ENCODE results near the gene OR1F1.

DNA sequence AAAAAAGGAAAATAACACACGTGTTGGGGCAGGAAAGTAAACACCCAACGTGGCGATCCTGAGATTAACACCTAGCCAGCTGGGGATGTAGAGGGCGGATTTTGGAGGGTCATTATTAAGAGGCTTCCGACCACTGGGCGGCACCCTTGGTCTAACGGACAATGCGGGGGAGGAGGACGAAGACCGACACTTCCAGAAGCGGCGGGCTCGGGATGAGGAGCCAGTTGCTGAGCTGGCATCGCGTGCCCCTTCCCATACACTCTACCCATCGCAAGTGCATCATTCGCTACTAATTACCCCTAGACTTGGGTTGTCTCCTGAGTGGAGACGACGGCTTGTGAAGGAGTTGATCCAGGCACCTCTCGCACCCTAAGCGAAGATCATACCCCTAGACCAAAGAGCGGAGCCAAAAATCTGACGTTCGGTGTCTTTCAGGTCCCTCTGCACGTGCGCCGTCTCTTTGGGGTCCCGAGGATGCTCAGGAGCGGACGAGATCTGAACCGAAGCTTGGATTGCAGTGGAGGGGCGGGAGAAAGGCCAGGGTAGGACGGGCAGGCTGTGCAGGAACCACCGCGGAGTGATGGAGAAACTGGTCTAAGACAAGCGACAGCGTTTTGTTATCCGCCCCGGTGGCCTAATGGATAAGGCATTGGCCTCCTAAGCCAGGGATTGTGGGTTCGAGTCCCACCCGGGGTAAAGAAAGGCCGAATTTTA is 35.6 kb upstream of the OR1F1 start:
- TF ChIP-seq, protein P1, sequence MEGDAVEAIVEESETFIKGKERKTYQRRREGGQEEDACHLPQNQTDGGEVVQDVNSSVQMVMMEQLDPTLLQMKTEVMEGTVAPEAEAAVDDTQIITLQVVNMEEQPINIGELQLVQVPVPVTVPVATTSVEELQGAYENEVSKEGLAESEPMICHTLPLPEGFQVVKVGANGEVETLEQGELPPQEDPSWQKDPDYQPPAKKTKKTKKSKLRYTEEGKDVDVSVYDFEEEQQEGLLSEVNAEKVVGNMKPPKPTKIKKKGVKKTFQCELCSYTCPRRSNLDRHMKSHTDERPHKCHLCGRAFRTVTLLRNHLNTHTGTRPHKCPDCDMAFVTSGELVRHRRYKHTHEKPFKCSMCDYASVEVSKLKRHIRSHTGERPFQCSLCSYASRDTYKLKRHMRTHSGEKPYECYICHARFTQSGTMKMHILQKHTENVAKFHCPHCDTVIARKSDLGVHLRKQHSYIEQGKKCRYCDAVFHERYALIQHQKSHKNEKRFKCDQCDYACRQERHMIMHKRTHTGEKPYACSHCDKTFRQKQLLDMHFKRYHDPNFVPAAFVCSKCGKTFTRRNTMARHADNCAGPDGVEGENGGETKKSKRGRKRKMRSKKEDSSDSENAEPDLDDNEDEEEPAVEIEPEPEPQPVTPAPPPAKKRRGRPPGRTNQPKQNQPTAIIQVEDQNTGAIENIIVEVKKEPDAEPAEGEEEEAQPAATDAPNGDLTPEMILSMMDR (IDR thresholded peaks at IDR 0.05) = peak; percentile 36 to 55 (median 38)
- TF ChIP-seq POLR2A (IDR thresholded peaks at IDR 0.05; ENCODE audit: low read depth) = no peak

All from esophagus muscularis mucosa (tissue), 3 donors.